SJSA1 (cell line): ENCODE measurements around the gene KPTN. TPM values are rescaled to one million over a fixed set of nuclear protein-coding genes. Genes with fewer than 3 reads are reported as not detected.

Source experiments
- DNase-seq, 2 experiments: peaks; one replicate each; pipeline ENCODE4 v3.0.0-alpha.2; 2015 to 2020; ENCODE audit warnings: low spot score in 2 of 2, low read depth in 1 of 2
- H3K27ac ChIP-seq: fragments of 250-450 bp; sonication (Bioruptor Pico); 2 replicates; pipeline ENCODE4 v1.5.1; 2020; ENCODE audit warnings: mild to moderate bottlenecking, moderate library complexity
- H3K27me3 ChIP-seq: fragments of 250-450 bp; sonication (Bioruptor Pico); replicated peaks from 2 replicates; pipeline ENCODE4 v1.5.1; 2020; ENCODE audit warnings: mild to moderate bottlenecking, moderate library complexity
- H3K36me3 ChIP-seq: fragments of 250-450 bp; sonication (Bioruptor Pico); 2 replicates; pipeline ENCODE4 v1.5.1; 2020; ENCODE audit warnings: mild to moderate bottlenecking
- H3K4me1 ChIP-seq: fragments of 250-450 bp; sonication (Bioruptor Pico); replicated peaks from 2 replicates; pipeline ENCODE4 v1.6.1; 2021; ENCODE audit warnings: mild to moderate bottlenecking
- H3K4me3 ChIP-seq: fragments of 250-450 bp; sonication (Bioruptor Pico); 2 replicates; pipeline ENCODE4 v1.5.1; 2020; ENCODE audit warnings: mild to moderate bottlenecking
- H3K9me3 ChIP-seq: fragments of 250-450 bp; sonication (Bioruptor Pico); replicated peaks from 2 replicates; pipeline ENCODE4 v1.5.1; 2020; ENCODE audit warnings: mild to moderate bottlenecking
- total RNA-seq: library from RNA; depleted of rRNA; stranded (reverse); fragments of >200 nt; shearing (Covaris generic); gene quantifications from 2 replicates; pipeline ENCODE4 v1.2.3, GENCODE V29; 2014

The KPTN gene
- total RNA-seq, 1 experiment from 2014 or later: 7.2 TPM

DNA sequence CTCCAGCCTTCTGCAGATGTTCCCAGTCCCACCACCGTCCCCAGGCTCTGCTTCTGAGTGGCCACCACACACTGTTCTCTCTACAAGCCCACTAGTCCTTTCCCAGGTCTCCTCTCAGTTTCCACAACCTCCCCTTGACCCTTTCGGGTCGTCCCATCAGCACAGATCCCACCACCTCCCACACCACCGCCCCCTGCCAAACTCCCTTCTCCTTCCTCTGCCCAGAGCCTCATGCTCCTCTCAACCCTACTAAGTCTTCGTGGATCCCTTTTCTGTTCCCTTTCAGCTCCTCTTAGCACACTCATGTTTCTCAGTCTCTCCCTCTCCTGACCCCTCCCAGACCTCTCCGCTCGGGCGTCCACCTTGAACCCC, 28.9 kb upstream of the KPTN start:
- H3K36me3 ChIP-seq: peaks cover 7% of the 10 kb centered on the region; the same call in 1 of the 2 replicates
- no peak overlapping the region for H3K4me3 ChIP-seq
- no peak overlapping the region for H3K27ac ChIP-seq
- no peaks in the 10 kb centered on the region for H3K9me3 ChIP-seq
- peaks cover 14% of the 10 kb centered on the region for H3K4me1 ChIP-seq
- no peak for DNase-seq
- H3K27me3 ChIP-seq: no peaks in the 10 kb centered on the region

DNA sequence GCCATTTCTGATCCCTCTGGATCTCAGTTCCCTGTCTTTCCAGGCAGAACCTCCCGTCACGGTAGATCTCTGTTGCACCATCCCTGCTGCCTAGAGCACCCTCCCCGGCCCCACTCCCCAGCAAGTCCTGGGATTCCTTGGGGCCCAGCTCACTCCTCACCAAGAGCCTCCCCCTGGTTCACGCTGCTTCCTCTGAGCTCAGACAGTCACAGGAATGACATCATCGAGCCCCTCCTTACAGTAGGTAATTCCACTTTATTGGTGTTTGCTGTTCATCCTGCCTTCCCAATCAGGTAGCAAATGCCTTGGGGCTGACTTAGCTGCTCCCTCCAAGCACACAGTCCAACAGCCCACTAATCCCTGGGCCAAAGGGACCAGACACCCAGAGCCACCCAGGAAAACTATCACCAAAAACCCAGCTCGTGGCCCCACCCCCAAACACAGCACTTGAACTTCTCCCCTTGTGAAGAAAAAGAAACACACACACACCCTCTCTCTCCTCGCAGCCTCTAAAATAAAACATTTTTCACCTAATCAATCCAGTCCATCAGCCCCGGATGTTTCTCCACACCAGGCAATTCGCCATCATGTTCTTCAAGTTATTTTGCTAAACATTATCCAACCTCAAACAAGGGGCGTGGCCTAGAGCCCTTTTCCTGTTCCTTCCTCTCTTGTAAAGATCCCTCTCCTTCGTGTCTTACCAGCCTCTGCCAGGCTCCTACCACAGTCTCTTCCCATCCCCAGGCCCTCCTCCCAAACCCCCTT, 28.3 kb upstream of the KPTN start:
- Histone ChIP-seq H3K27me3 (no peaks in the 10 kb centered on the region), H3K4me1 (peaks cover 11% of the 10 kb centered on the region), H3K9me3 (no peaks in the 10 kb centered on the region), H3K36me3 (peaks cover 7% of the 10 kb centered on the region; the same call in 1 of the 2 replicates), H3K4me3 (no peak overlapping the region), H3K27ac (no peak overlapping the region)
- DNase-seq: peak in 1 of 2 experiments; percentile 41

DNA sequence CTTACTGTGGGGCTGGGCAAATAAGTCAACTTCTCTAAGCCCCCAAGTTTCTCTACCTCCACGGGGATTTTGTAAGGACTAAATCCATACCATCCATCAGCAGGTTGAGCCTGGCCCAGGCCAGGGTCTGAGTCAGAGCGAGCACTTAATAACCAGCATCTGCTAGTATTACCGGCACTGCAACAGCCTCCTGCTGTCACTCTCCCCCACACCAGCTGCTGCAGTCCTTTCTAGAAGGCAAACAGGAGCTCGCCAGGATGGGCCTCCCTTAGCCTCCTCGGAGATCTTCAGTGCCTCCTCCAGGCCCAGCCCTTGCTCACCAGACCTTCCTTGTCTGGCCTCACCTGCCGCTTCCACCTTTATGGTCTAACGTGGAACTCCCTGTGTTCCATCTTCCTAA, 27.7 kb upstream of the KPTN start:
- peaks cover 11% of the 10 kb centered on the region for H3K4me1 ChIP-seq
- no peak overlapping the region for H3K4me3 ChIP-seq

DNA sequence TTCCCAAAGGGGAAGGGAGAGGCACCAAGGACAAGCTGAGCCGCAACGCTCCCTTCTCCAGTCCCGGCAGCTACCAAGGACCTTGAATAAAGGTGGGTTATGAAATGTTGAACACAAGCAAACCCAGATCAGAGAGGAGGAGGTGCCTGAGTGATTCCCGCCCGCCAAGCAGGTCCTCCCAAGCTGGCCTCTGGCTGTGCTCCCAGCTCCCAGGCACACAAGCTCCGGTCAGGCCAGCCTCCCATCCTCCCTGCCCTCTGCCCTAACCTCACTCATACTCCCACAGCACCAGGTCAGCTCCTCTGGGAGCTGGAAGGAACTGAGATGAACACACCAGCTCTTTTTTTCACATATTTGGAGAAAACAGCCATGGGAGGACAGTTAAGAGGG, 27.1 kb upstream of the KPTN start:
- no peaks in the 10 kb centered on the region for H3K27me3 ChIP-seq
- DNase-seq: no peak
- no peak overlapping the region for H3K4me3 ChIP-seq
- no peaks in the 10 kb centered on the region for H3K9me3 ChIP-seq
- H3K27ac ChIP-seq: no peak overlapping the region
- peaks cover 11% of the 10 kb centered on the region for H3K4me1 ChIP-seq
- H3K36me3 ChIP-seq: peaks cover 7% of the 10 kb centered on the region; the same call in 1 of the 2 replicates

More for the DNA sequence above, 27.7 kb upstream of the KPTN start:
- peaks cover 7% of the 10 kb centered on the region; the same call in 1 of the 2 replicates for H3K36me3 ChIP-seq
- H3K27ac ChIP-seq: no peak overlapping the region
- no peaks in the 10 kb centered on the region for H3K9me3 ChIP-seq
- no peaks in the 10 kb centered on the region for H3K27me3 ChIP-seq
- DNase-seq: no peak

DNA sequence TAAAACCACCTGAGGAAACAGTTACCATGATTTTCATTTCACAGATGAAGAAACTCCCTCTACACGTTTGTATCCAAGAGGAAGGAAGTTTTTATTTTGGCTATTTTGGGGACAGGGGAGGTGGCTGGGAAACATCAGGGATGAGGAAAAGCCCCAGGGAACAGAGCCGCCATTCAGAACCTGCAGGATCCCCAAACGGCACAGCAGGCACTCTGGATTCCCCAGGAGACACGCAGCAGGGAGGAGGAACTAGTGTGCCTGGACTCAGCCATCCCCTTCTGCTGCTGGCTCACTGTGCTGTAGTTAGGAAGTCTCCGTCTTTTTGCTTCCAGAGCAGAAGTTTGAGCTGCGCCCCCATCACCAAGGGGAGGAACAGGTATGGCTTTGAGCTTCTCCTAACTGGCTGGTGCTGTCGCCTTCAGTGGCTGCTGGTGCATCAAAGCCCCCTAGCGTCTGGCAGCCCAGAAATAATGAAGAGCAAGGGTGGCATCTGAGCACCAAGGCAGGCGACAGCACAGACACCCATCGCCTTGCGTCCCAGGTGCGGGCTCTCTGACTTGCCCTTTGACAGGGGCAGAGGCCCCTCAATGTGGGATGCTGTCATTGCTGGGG, 26.6 kb upstream of the KPTN start:
- H3K4me1 ChIP-seq: peaks cover 11% of the 10 kb centered on the region
- no peak overlapping the region for H3K27ac ChIP-seq
- H3K27me3 ChIP-seq: no peaks in the 10 kb centered on the region
- H3K36me3 ChIP-seq: peaks cover 7% of the 10 kb centered on the region; the same call in 1 of the 2 replicates
- H3K4me3 ChIP-seq: no peak overlapping the region
- no peak for DNase-seq
- no peaks in the 10 kb centered on the region for H3K9me3 ChIP-seq

DNA sequence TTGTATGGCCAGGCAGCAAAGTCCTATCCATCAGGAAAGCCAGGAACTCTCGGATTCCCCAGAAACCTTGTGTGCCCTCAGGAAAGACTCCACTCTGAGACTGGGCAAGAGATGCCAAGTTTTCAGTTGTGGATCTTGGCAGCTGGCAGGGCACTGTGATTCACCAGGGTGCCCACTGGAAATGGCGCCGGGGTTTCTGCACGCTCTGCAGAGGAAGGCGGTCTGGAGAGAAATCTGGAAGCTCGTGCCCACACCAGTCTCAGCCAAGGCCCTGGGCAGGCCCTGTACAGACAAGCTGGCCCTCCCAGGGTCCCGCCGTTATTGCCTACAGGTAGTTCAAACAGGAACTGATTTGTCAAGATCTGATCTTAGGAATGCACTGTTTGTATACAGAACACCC, 26.0 kb upstream of the KPTN start:
- Histone ChIP-seq H3K4me1 (peaks cover 11% of the 10 kb centered on the region), H3K4me3 (no peak overlapping the region), H3K27ac (no peak overlapping the region), H3K9me3 (no peaks in the 10 kb centered on the region), H3K27me3 (no peaks in the 10 kb centered on the region), H3K36me3 (peaks cover 7% of the 10 kb centered on the region; the same call in 1 of the 2 replicates)
- no peak for DNase-seq

DNA sequence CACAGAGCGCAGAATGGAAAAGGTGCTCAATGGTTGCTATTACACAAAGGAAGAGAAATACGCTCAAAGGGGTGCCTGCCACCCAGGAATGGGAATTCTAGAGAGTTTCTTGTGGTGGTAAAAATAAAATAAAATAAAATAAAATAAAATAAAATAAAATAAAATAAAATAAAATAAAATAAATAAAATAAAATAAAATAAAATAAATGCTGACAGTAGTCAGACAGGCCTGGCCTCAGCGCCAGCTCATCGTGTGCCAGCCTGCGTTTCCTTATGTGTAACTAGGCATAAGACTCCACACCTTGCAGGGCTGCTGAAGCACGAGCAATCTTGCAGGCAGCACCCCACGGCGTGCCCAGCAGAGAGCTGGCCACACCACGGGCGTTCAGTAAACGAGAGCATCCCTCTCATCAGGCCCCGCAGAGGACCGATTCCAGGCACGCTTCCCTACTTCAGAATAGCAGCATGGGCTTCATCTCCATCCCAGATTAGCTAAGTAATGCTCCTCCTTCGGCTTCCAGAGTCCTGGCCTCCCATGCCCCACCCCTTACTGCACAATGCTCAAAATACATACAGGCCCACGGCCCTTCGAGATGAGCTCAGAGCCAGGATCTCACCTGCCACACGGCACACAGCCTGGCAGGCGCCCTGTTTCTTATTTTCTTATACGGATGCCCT, 25.3 kb upstream of the KPTN start:
- H3K27ac ChIP-seq: no peak overlapping the region
- H3K36me3 ChIP-seq: peaks cover 3% of the 10 kb centered on the region; the same call in 1 of the 2 replicates
- no peaks in the 10 kb centered on the region for H3K27me3 ChIP-seq
- H3K4me3 ChIP-seq: no peak overlapping the region
- DNase-seq: no peak
- H3K9me3 ChIP-seq: no peaks in the 10 kb centered on the region
- peaks cover 11% of the 10 kb centered on the region for H3K4me1 ChIP-seq

DNA sequence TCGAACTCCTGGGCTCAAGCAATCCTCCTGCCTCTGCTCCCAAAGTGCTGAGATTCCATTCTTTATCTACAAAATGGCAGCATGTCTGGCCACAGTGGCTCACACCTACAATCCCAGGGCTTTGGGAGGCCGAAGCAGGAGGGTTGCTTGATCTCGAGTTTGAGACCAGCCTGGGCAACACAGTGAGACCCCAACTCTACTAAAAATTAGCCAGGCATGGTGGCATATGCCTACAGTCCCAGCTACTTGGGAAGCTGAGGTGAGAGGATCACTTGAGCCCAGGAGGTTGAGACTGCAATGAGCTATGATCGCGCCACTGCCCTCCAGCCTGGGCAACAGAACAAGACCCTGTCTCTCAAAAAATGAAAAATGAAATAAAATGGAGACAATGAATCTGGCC, 24.7 kb upstream of the KPTN start:
- no peak for DNase-seq
- Histone ChIP-seq H3K4me3 (no peak overlapping the region), H3K4me1 (peaks cover 11% of the 10 kb centered on the region), H3K36me3 (peaks cover 6% of the 10 kb centered on the region), H3K27ac (no peak overlapping the region), H3K9me3 (no peaks in the 10 kb centered on the region), H3K27me3 (no peaks in the 10 kb centered on the region)

DNA sequence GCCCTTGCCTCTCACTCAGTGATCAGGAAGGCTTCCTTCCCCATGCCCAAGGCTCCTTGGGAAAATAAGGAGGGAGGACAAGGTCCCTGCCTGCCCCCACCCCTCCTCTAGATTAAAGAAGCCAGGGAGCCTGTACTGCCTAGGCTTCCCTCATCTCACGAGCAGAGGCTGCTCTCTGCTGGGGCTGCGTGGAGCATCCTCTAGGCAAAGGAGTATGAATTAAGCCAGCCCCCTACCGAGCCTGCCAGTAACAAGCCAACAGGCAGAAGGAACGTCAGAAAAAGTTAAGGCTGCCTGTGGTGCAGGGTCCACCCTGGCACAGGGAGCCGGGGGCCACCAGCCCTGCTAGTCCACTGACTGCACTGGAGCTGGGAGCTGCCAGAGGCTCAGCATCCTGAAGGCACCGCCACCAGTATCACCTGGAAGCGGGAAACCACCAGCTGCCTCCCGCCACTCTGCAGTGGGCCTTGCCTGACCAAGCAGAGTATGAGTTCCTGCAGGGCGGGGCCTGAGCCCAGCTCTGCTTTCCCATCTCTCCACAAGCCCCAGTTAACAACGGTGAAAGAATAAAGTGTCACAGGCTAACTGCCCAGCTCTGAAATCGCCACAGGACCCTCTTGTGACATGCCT, 24.0 kb upstream of the KPTN start:
- no peak overlapping the region for H3K27ac ChIP-seq
- DNase-seq: no peak
- no peaks in the 10 kb centered on the region for H3K27me3 ChIP-seq
- peaks cover 9% of the 10 kb centered on the region for H3K36me3 ChIP-seq
- peaks cover 6% of the 10 kb centered on the region; the same call in 1 of the 2 replicates for H3K4me1 ChIP-seq
- H3K4me3 ChIP-seq: no peak overlapping the region
- no peaks in the 10 kb centered on the region for H3K9me3 ChIP-seq

DNA sequence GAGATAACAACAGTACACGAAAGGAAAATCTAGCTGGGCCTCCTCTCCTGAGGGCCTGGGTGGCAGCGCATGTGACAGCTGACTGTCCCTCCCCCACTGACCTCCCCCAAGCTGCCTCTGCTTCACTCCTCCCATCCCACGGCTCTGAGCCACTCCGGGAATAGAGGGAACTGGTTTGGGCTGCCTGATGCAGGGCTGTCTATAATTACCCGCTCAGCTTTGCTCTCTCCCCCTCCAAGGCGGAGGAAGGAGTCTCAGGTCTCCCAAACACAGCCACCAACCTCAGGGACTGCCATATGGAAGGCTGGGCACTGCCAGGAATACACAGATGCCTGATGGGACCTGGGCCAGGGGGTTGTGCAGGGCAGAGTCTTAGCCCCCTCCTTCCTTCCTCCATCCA, 23.0 kb upstream of the KPTN start:
- no peak for DNase-seq
- Histone ChIP-seq H3K36me3 (peaks cover 16% of the 10 kb centered on the region), H3K4me1 (no peaks in the 10 kb centered on the region), H3K27ac (no peak overlapping the region), H3K9me3 (no peaks in the 10 kb centered on the region), H3K4me3 (no peak overlapping the region), H3K27me3 (no peaks in the 10 kb centered on the region)

DNA sequence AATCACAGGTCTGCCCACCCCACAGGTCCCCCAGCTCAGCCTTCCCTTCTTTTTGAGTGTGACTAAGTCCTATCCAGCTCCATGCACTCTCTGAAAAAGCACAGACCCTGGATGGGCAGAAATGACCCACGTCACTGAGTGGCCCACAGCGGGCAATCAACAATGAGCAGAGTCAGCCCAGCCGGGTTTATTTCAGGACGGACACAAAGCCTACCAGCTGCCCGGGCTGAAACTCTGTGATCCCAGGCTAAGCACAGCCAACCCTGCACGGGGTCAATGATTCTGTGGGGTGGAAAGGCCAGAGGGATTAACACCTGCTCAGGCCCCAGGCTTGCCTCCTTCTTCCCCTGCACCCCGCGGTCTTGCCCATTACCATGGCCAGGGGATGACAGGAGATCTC, 22.4 kb upstream of the KPTN start:
- Histone ChIP-seq H3K4me1 (no peaks in the 10 kb centered on the region), H3K4me3 (no peak overlapping the region), H3K27ac (no peak overlapping the region), H3K36me3 (peaks cover 20% of the 10 kb centered on the region), H3K27me3 (no peaks in the 10 kb centered on the region), H3K9me3 (no peaks in the 10 kb centered on the region)
- DNase-seq: no peak

DNA sequence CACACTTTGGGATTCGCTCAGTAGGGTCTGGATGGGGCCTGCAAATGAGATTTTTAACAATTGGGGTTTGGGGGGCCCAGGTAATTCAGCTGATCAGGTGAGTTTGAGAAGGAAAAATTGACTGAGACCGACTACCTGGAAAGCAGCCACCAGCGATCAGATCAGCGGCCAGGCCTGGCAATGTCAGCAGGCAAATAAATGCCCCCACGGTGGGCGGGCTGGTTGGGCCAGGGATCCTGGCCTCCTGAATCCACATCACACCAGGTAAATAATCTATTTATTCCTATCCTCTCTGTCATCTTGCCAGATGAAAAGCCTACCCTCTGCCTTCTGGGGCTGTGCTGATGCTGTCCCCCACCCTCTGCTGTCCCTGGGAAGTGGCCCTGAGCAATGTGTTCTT, 21.5 kb upstream of the KPTN start:
- no peak for DNase-seq
- no peaks in the 10 kb centered on the region for H3K9me3 ChIP-seq
- no peaks in the 10 kb centered on the region for H3K4me1 ChIP-seq
- no peaks in the 10 kb centered on the region for H3K27me3 ChIP-seq
- no peak overlapping the region for H3K4me3 ChIP-seq
- no peak overlapping the region for H3K27ac ChIP-seq
- peaks cover 29% of the 10 kb centered on the region for H3K36me3 ChIP-seq

DNA sequence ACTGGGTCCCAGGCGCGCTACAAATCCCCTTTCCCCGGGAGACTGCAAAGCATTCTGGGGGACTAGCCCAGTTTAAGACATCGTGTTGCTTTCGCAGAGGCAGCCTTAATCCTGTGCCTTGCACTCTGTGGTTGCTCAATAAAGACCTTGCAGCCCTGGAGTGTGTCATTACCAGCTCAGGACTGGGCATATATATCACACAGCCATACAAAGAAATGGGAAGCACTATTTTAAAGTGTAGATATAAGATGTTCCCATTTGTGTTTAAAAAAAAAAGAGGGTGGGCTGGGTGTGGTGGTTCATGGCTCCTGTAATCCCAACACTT, 19.8 kb upstream of the KPTN start:
- Histone ChIP-seq H3K27ac (no peak overlapping the region), H3K4me3 (no peak overlapping the region), H3K27me3 (no peaks in the 10 kb centered on the region), H3K9me3 (no peaks in the 10 kb centered on the region), H3K36me3 (peaks cover 41% of the 10 kb centered on the region), H3K4me1 (no peaks in the 10 kb centered on the region)
- DNase-seq: no peak
